ENCODE measurements around the gene WFIKKN2.

DNA sequence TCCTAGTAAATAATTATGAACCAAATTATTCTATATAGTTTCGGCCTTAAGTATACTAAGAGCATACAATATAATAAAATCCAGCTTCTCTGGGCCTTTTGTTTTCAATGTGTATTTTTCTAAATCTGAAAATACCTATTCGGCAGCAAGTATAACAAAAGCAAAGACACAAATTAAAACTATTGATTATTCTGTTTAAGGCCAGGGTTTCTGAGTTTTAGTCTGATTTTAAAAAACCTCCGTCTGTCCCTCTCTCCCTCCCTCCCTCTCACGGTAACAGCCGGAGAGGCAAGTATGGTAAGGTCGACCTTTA lies 29.3 kb downstream of the WFIKKN2 start:
- TF ChIP-seq, protein P1, sequence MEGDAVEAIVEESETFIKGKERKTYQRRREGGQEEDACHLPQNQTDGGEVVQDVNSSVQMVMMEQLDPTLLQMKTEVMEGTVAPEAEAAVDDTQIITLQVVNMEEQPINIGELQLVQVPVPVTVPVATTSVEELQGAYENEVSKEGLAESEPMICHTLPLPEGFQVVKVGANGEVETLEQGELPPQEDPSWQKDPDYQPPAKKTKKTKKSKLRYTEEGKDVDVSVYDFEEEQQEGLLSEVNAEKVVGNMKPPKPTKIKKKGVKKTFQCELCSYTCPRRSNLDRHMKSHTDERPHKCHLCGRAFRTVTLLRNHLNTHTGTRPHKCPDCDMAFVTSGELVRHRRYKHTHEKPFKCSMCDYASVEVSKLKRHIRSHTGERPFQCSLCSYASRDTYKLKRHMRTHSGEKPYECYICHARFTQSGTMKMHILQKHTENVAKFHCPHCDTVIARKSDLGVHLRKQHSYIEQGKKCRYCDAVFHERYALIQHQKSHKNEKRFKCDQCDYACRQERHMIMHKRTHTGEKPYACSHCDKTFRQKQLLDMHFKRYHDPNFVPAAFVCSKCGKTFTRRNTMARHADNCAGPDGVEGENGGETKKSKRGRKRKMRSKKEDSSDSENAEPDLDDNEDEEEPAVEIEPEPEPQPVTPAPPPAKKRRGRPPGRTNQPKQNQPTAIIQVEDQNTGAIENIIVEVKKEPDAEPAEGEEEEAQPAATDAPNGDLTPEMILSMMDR (IDR thresholded peaks at IDR 0.05), result no peak
- no peak for TF ChIP-seq ZFX (IDR thresholded peaks at IDR 0.05; ENCODE audit: borderline replicate concordance)
